ENCODE data around the gene BORCS5.

The BORCS5 gene

DNA sequence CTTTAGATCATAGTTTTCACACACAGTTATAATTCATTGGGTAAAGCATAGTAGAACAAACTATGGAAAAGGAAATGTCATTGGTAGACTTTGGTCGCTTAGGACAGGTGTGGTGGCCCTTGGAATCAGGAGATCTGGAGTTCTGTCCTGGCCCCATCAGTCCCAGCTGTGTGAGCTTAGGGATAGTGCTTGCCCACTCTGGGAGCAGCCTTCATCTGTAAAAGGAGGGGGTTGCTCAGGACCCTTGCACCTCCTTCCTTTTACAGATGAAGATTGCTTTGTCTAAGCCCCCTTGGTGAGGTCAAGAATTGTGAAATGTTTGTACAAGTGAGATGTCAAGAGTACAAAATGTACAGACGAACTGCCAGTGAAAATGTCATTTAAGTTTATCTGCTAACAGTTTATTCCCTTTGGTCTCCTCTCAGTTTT lies 93.2 kb downstream of the BORCS5 start:
- DNase-seq = no peak
- H3K36me3 ChIP-seq = no peaks in the 10 kb centered on the region
- no peak for TF ChIP-seq CTCF (IDR thresholded peaks at IDR 0.05; ENCODE audit: low read depth, low read length)
- H3K4me1 ChIP-seq = peaks cover 3% of the 10 kb centered on the region; the same call in 1 of the 2 replicates
- no peaks in the 10 kb centered on the region for H3K9me3 ChIP-seq
- H3K27me3 ChIP-seq = no peaks in the 10 kb centered on the region
- H3K4me3 ChIP-seq (ENCODE audit: low read depth, low read length) = no peak overlapping the region

DNA sequence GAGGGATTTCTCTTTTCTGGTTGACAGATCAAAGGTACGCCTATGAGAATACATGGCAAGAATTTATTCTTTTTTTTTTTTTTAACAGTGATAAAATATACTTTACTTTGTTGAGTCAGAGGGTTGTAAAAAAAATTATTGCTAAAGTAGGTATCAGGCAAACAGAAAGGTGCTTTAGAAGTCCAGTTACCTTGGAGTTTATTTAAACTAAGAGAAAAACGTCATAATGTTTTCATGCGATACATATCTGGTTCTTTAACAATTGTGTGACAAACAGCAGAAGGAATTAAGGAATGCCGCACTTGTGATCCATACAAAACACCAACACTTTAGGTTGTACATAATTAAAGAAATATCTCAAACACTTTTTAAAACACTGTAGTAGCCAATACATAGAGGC lies 94.2 kb downstream of the BORCS5 start:
- no peak for TF ChIP-seq CTCF (IDR thresholded peaks at IDR 0.05; ENCODE audit: low read depth, low read length)
- Histone ChIP-seq H3K9me3 (no peaks in the 10 kb centered on the region), H3K27me3 (no peaks in the 10 kb centered on the region), H3K4me3 (ENCODE audit: low read depth, low read length) (no peak overlapping the region), H3K4me1 (peaks cover 3% of the 10 kb centered on the region; the same call in 1 of the 2 replicates), H3K36me3 (no peaks in the 10 kb centered on the region)
- no peak for DNase-seq

GRCh38 chr12:12452326-12452902 lies 95.5 kb downstream of the BORCS5 start:
- no peak overlapping the region for H3K4me3 ChIP-seq (ENCODE audit: low read depth, low read length)
- H3K4me1 ChIP-seq = peaks cover 3% of the 10 kb centered on the region; the same call in 1 of the 2 replicates
- no peaks in the 10 kb centered on the region for H3K36me3 ChIP-seq
- H3K27me3 ChIP-seq = no peaks in the 10 kb centered on the region
- H3K9me3 ChIP-seq = no peaks in the 10 kb centered on the region
- DNase-seq = no peak
- TF ChIP-seq CTCF (IDR thresholded peaks at IDR 0.05; ENCODE audit: low read depth, low read length) = no peak

- no peaks in the 10 kb centered on the region for H3K9me3 ChIP-seq
- TF ChIP-seq CTCF (IDR thresholded peaks at IDR 0.05; ENCODE audit: low read depth, low read length) = no peak
- no peaks in the 10 kb centered on the region for H3K27me3 ChIP-seq
- H3K4me3 ChIP-seq (ENCODE audit: low read depth, low read length) = no peak overlapping the region
- DNase-seq = no peak
- H3K36me3 ChIP-seq = no peaks in the 10 kb centered on the region
- peaks cover 3% of the 10 kb centered on the region; the same call in 1 of the 2 replicates for H3K4me1 ChIP-seq
Observed at GRCh38 chr12:12453635-12454034, 96.8 kb downstream of the BORCS5 start.

GRCh38 chr12:12454315-12454714 lies 97.4 kb downstream of the BORCS5 start:
- Histone ChIP-seq H3K36me3 (no peaks in the 10 kb centered on the region), H3K4me3 (ENCODE audit: low read depth, low read length) (no peak overlapping the region), H3K4me1 (peaks cover 3% of the 10 kb centered on the region; the same call in 1 of the 2 replicates), H3K9me3 (no peaks in the 10 kb centered on the region), H3K27me3 (no peaks in the 10 kb centered on the region)
- TF ChIP-seq CTCF (IDR thresholded peaks at IDR 0.05; ENCODE audit: low read depth, low read length) = no peak
- DNase-seq = no peak

- H3K27me3 ChIP-seq = no peaks in the 10 kb centered on the region
- DNase-seq = no peak
- TF ChIP-seq CTCF (IDR thresholded peaks at IDR 0.05; ENCODE audit: low read depth, low read length) = no peak
- peaks cover 3% of the 10 kb centered on the region; the same call in 1 of the 2 replicates for H3K4me1 ChIP-seq
- H3K4me3 ChIP-seq (ENCODE audit: low read depth, low read length) = no peak overlapping the region
- no peaks in the 10 kb centered on the region for H3K36me3 ChIP-seq
- no peaks in the 10 kb centered on the region for H3K9me3 ChIP-seq
Observed at GRCh38 chr12:12456637-12457036, 99.8 kb downstream of the BORCS5 start.
